Keratinocyte (primary cell): ENCODE measurements around the gene UCK2.

Experiments used
- EZH2 ChIP-seq: IDR thresholded peaks from one replicate; pipeline ENCODE4 v1.6.1; 2012; ENCODE audit warnings: inconsistent platforms, mild to moderate bottlenecking, low read length, moderate library complexity
- TF ChIP-seq, protein P1 (sequence below), 3 experiments: IDR thresholded peaks in 1 of 3; conservative IDR thresholded peaks in 1 of 3; optimal IDR thresholded peaks in 1 of 3; 2 replicates in 2 of 3; 3 replicates in 1 of 3; pipeline versions ENCODE3 to v1.5.1; 2011; ENCODE audit warnings: low read length in 3 of 3, mild to moderate bottlenecking in 3 of 3, moderate library complexity in 2 of 3, control low read depth in 1 of 3, inconsistent platforms in 1 of 3; ENCODE audit not compliant: insufficient read depth in 2 of 3; ENCODE audit errors: extremely low read depth in 1 of 3

DNA sequence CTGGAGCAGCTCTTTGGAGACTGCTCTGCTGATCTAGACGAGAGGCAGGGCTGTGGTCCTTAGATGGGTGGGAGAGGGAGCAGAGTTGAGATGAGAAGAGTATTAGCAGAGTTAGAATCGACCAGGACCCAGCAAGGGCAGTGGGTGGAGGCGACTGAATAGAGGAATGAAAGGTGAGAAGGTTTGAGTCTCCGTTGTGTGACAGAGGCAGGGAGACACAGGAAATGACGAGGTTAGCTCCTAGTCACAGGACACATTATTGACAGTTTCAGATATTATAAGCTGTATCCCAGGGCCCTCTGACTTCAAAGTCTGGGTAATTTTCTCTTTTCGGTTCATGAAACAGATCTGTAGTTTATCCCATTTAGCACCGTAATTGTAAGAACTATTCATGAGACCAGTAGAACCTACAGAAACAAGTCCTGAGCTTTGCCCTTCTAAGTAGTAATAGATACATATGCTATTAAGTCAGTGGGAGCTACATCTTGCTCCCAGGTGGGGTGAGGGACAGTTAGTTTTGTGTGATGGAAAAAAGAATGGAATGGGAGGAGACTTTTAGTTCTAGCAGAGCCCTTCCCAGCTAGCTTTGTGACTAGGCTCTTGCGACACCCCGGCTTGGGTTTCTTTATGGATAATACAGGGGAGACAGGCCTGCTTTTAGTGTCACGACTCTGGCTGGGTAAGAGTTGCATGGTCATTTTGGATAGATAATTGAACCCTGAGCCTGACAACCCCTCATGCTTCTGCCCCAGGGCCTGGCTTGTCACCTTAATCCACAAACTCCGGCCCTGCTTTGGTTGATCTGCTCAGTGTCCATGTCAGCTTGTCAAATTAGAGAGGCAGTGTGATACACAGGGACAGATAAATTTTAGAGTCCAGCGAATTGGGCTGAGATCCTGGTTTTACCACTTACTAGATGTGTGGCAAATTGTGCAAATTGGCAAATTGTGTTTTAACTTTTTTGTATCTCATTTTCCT, 70.2 kb downstream of the UCK2 start:
- TF ChIP-seq, protein P1, sequence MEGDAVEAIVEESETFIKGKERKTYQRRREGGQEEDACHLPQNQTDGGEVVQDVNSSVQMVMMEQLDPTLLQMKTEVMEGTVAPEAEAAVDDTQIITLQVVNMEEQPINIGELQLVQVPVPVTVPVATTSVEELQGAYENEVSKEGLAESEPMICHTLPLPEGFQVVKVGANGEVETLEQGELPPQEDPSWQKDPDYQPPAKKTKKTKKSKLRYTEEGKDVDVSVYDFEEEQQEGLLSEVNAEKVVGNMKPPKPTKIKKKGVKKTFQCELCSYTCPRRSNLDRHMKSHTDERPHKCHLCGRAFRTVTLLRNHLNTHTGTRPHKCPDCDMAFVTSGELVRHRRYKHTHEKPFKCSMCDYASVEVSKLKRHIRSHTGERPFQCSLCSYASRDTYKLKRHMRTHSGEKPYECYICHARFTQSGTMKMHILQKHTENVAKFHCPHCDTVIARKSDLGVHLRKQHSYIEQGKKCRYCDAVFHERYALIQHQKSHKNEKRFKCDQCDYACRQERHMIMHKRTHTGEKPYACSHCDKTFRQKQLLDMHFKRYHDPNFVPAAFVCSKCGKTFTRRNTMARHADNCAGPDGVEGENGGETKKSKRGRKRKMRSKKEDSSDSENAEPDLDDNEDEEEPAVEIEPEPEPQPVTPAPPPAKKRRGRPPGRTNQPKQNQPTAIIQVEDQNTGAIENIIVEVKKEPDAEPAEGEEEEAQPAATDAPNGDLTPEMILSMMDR (optimal IDR thresholded peaks at IDR 0.05 in 1 of 3, IDR thresholded peaks at IDR 0.05 in 1 of 3, conservative IDR thresholded peaks at IDR 0.05 in 1 of 3; ENCODE audit: extremely low read depth in 1 of 3, insufficient read depth in 2 of 3, low read length in 3 of 3), result no peak
- TF ChIP-seq EZH2, result no peak
